ENCODE results near the gene JAM3.
A peak's percentile ranks its signal among the peaks of the same experiment; 100 is the strongest.

The JAM3 gene

DNA sequence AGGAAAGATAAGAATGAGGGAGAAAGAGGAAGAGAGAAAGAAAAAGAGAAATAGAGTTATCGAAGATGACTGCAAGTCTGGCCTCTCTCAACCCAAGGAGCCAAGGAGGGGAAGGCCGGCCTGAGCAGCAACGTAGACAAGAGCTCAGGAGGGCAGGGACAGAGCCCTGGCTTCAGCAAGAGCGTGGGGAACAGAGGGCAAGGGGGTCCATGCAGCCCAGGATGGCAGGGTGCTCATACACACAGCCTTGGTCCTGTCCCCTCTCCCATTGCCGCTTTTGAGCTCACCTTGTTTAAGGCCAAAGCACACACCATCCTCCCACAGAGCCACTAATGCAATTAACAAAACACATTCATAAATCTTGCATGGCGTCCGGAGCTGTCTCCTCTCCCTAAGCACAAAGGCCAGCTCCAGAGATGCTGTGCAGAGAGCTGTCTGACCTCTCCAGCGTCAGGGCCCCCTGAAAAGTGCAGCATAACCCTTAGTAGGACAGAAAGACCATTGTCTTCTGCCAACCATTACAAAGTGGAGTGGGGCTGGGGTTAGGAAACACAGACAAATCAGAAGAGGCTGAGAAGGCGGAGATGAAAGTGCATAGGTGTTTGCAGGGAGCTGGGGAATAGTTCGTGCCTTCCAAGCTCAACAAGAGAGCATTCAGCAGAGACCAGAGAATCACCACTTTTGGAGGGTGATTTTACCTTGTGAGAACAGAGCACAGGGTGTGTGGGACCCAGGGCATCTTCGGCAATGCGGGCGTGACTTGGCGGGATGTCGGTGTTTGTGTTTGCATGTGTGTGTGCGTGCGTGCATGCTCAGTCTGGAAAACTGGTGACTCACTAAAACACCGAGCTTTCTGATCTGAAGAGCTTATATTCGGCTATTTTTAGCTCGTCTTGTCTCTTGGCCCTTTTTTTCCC lies 28.2 kb upstream of the JAM3 start:
- DNase-seq: no peak

DNA sequence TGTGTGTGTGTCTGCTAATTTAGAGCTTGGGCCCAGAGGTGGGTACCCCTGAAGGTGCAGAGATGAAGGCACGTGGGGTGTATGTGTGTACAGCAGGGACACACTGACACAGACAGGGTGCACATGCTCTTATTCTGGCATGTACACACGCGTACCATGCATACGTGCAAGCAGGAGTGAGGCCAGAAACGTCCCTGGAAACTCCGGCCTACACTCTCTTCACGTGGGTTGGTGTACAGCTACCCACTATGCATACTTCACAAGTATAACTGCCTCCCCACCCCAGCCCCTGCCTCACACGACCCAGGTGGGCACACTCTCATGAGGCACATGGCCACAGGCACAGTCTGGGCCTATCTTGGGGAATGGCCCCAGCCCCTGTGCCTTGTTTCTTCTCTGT lies 27.5 kb upstream of the JAM3 start:
- DNase-seq: no peak

DNA sequence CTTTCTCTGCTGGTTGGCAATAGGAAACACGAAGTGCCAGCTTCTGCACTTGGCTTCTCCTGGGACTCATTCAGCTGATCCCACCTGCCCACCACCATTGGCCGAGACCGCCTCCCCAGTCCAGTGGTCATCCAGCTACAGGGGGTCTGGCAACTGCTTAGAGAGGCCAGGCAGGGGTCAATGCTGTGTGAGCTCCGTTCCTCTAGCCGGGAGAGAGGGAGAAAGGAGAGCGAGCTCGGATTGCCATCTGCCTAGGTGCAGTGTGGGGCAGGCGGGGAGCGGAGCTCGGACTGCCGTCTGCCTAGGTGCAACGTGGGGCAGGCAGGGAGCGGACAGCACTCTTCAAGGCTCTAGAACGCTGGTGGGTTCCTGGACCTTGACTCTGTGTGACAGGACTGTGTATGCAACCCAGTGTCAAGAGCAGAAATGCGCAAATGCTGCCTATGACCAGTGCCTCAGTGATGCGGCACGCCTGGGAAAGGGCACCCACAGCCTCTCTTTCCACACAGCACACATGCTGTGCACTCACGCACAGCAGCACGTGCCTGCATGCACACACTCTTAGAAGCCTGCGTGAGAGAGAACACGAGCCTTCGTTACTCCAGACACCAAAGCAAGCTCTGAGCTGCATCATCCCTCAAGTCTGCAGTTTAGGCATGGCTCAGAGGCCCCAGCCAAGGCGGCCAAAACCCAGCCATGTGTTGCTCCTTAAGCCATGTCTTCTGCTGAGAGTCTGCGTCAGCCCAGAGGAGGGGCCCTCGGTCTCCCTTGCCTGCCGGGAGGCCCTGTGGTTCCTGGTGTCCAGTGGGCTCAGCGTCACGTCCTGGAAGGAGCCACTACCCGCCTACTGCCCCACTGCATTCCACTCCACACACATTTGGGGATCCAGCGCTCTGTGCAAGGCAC lies 26.8 kb upstream of the JAM3 start:
- no peak for DNase-seq

DNA sequence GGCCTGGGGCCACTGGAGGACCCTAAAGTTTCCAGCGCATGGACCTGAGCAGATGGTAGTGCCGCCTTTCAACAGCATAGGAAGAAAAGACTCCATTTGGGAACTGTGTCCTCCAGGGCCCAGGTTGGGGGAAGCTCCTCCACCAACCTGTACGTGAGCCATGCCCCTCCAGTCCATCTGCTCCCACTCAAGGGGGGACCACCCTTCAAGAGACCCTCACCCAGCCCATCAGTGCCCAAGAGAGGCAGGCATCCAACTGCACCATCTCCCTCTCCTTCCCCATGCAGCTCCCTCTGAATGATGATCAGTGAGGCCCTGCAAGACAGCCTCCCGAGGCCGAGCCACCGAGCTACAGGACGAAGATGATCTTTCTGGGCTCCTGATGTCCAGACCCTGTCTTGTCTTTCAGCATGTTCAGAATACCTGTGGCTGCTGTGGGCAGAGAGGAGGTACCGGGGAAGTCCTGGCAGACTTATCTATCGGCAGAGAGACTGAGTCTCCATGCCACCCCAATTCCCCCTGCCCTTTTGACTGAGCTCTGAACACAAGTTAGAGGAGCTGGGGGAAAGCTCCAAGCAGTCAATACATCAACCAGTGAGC lies 25.0 kb upstream of the JAM3 start:
- no peak for DNase-seq

DNA sequence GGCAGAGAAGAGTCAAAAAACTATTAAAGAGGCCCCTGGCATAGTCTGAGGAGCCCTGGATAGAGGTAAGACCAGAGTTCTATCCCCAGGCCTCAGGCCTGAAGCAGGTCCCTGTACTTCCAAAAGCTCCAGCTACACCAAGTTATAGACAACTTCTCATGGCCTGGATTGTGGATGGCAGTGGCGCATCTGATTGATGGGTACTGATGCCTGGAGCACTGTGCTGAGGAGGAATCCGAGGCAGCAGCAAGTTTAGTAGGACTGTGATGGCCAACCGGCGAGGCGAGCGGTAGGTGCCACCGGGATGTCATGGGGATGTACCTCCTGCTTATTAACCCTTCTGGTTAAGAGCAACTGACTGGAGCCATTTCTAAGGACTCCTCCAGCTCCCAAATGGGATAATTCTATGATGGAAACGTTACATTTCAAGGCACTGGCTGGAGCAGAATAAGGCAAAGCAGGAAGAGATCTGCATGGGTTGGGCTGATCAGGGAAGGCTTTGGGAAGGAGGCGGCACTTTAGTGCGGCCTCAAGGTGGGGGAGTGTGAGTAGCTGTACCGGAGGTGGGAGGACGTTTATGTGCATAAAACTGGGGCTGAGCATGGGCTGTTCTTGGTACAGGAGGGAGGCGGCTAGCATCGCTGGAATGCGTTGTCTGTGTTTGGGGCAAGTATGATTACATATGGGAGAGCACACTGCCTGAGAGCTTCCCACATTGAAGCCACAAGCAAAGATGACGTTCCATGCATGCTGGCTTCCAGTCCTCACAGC lies 24.2 kb upstream of the JAM3 start:
- no peak for DNase-seq

- DNase-seq: peak; percentile 74 to 78
Measured at GRCh38 chr11:134045799-134046635, 22.9 kb upstream of the JAM3 start.

- no peak for DNase-seq
Measured at GRCh38 chr11:134046681-134047449, 22.0 kb upstream of the JAM3 start.

DNA sequence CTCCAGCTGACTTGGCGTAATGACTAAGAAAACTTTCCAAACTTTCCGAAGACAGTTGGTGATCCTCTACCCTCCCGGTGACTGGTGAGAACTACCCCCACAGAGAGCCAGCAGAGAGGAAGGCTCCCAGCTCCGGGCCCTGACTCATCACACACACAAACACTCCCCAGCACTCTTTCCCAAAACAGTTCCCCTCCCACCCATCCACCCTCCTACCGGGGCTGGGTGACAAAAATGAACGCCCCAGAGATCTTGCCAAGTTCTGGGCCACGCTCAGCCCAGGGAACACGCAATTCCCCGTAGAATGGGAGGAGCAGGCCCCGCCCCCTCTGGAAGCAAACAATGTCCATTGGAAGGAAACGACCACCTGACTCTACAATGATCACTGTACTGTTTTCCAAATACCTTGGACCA lies 21.3 kb upstream of the JAM3 start:
- DNase-seq: no peak

DNA sequence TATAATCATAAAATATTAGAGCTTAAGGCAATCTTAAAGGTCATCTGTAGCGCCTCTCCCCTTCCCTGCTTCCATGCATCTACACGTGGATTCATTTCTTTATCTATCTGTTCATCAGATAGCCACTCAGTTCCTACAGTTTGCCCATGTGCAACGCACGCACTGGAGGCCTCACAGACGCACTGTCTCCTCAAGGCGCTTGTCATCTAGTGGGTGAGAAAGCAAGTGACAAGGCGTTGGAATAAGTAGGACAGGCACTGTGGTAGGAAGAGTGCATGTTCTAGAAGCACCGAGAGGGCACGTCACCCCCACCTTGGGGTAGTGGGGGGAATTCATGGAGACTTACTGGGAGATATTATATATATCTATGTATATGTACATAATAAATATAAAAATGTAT lies 20.8 kb upstream of the JAM3 start:
- no peak for DNase-seq

GRCh38 chr11:134049303-134049702 lies 19.6 kb upstream of the JAM3 start:
- DNase-seq: no peak

- DNase-seq: peak; percentile 77
Measured at GRCh38 chr11:134050541-134051383, 18.1 kb upstream of the JAM3 start.

- DNase-seq: no peak
Measured at GRCh38 chr11:134052395-134052987, 16.4 kb upstream of the JAM3 start.

DNA sequence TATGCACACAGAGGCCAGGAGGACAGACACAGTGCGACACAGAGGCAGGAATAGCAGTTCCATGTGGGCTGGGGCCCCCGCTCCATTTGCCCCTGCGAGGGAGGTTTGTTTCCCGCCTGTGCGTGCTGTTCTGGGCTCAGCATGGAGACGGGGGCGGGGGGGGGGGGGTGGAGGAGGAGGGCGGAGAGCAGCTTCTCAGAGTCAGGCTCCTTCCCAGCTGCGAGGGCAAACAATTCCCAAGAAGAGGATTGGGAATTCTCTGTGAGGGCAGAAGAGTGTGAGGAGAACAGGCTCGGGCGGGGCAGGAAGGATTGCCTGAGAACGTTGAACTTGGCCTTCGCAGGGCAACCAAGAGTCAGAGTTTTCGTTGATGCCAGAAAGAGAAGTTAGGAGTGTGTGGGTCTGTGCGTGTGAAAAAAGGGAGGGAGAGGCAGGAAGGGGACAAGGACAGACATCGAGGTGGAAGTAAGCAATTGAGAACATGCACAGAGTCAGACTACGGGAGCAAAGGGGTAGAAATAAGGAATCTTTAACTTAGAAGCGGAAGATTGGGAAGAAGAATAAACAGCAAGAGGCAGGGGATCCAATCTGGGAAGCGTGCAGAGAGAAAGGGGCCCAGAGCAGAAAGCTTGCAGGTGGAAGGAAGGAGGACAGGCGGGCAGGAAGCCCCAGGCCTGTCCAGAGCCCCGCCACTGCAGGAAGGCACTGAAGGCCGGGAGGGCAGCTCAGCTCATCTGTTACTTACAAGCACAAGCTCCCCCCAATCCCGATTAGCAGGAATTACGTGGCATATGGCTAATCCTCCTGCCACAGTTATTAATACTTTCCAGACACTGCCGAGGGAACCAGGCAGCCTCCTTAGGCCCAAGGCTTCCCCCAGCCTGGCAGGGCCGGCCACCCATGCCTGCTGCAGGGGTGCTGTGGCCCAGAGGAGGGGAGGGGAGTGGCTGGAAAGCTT lies 15.6 kb upstream of the JAM3 start:
- no peak for DNase-seq

DNA sequence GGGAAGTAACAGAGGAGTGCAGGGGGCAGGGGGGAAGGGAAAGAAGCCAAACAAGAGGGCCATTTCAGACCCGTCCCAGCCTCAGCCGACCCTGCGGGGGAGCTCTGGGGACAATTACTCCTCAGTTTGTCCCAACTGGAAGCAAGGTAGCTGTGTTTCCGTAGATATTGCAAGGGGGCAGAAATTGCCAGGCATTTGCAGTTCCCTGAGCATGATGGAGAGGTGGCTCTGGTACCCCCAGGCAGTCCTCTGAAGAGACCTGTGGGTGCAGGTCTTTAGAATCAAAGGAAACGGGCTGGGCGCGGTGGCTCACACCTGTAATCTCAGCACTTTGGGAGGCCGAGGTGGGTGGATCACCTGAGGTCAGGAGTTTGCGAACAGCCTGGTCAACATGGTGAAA lies 13.8 kb upstream of the JAM3 start:
- no peak for DNase-seq

GRCh38 chr11:134060316-134060715 lies 8.6 kb upstream of the JAM3 start:
- DNase-seq: no peak

GRCh38 chr11:134062265-134063123 lies 6.4 kb upstream of the JAM3 start:
- DNase-seq: no peak

DNA sequence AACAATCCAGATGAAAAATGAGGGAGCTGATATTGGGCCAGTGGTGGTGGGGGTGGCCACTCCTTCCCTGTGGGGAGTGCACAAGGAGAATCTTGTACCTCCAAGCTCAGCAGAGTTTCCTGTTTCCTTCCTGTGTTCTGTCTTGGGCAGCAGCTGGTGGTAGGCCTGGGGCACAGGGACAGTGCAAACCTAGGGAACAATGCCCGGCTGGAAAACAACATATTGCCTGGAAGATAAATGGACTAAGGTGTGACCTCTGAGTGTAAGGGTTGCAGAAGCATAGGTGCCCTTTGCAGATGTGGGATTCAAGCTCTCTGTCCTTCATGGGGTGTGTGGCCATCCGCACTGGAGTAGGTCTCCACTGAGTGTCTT lies 5.8 kb upstream of the JAM3 start:
- DNase-seq: no peak
